Activated effector memory CD4-positive, alpha-beta T cell treated with anti-CD3 and anti-CD28 coated beads, Interleukin-2, amount 50 U/mL, for 16 hours (primary cell): ENCODE results near the gene RABL3.
A peak's percentile ranks its signal among the peaks of the same experiment; 100 is the strongest.
"Not testable (repeated sequence)": the region's sequence is repeated elsewhere in the genome, so short reads cannot be mapped to it uniquely, and the experiment has no call there.

Experiments
- DNase-seq: peaks from one replicate; pipeline ENCODE4 v3.0.0-alpha.2; 2020

Gene RABL3, protein sequence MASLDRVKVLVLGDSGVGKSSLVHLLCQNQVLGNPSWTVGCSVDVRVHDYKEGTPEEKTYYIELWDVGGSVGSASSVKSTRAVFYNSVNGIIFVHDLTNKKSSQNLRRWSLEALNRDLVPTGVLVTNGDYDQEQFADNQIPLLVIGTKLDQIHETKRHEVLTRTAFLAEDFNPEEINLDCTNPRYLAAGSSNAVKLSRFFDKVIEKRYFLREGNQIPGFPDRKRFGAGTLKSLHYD

DNA sequence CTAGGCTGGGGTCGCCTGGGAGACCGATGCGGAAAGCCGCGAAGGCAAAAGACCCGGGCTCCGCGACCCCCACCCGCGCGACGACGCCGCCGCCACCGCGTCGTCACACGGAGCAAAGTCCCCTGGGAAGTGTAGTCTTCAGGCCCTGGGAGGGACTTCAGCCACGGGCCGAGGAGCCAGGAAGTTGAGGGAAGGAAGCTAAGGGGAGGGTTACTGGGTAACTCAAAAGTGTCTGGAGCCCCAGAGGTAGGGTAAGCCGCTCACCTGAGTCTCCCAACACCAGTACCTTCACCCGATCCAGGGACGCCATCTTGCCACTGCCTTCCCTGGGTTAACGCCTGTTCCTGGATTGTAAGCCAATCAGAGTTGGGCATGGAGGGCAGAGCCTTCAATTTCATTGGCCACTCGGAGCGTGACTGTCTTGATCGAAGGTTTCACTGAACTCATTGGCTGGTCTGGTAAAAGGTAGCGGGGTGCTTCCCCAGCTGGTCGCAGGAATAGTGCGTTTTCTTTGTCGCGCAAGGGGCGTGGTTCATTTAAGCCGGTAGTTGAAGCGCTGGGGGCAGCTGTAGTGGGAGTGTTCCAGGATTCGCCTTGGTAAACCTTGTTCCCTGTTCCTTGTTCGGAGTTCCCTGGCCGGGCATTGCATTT is at the start of gene RABL3, which contains the start of gene GTF2E1:
TSS of gene RABL3 (minus strand) at position 319 of the 651 bp plus-strand sequence. CDS start at position 310, 9 bp downstream.
TSS of gene GTF2E1 (plus strand) at position 547 of the 651 bp plus-strand sequence. CDS start 7,809 bp downstream, outside the sequence.
- peak; percentile 99 for DNase-seq

DNA sequence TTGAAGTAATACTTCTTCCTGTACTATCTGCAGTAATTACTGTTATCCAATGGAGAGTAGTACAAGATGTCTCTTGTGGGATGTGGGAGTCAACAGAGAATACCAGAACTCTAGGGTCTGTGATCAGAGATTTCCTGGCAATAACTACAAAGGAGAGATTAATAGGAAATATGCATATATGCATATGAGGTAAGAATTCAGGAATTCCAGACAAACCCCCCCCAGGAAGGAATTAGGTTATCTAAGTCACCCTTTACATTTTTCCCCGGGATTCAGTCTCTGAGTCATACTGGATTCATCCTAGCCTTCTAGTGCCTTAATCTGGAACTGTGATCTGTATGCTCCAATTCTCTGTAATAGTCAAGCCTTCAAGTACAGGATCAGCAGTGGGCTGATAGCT is 49.6 kb upstream of the RABL3 start:
- no peak for DNase-seq

DNA sequence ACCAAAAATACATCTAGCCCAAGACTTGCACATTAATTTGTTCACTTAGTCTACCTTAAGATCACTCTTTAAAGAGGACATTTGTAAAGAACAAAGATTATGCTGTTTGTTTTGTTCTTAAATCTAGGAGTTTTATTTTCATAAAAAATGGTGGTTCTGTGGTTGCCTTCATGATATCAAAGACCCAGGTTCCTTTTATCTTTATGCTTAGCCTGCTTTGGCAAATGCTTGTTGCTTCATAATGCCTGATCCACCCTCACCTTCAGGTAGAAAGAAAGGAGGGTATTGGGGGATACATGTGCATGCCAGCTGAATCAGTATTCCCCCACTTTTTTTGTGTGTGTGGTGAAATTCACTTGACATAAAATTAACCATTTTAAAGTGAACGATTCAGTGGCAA is 48.7 kb upstream of the RABL3 start:
- DNase-seq, result no peak

DNA sequence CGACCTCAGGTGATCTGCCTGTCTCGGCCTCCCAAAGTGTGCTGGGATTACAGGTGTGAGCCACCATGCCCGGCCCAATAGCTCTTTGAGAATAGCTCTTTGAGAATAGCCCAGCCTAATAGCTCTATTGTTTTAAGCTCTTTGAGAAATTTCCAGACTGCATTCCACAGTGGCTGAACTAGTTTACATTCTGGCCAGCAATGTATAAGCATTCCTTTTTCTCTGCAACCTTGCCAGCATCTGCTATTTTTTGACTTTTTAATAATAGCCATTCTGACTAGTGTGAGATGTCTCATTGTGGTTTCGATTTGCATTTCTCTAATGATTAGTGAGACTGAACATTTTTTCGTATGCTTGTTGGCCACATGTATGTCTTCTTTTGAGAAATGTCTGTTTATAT is 43.5 kb upstream of the RABL3 start:
- not testable (repeated sequence) for DNase-seq

DNA sequence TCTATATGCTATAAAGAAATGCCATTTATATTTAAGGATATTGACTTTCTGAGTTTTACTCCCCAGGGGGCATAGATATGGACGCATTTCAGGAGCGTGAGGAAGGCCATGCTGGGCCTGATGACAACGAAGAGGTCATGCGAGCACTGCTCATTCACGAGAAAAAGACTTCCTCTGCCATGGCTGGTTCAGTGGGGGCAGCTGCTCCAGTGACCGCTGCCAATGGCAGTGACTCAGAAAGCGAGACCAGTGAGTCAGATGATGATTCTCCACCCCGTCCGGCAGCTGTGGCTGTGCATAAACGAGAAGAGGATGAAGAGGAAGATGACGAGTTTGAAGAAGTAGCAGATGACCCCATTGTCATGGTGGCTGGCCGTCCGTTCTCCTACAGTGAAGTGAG is 38.7 kb upstream of the RABL3 start:
- DNase-seq, result no peak

DNA sequence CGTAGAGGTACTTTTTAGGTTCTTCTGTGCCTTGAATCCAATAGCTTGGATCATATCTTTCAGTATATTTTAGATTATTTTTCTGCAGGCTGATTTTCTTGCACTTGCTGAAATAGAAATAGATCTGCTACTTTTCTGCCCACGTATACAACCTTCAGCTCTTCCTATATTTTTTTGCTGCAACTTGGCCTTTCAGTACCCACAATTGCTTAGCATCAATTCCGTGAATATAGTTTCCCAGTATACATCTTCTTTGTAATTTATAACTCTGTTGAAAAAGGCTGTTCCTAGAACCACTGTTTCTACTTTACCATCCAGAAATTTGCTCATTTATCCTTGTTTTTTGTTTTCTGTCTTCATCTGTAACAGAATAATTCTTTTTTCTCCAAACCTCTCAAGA is 36.5 kb upstream of the RABL3 start:
- no peak for DNase-seq

DNA sequence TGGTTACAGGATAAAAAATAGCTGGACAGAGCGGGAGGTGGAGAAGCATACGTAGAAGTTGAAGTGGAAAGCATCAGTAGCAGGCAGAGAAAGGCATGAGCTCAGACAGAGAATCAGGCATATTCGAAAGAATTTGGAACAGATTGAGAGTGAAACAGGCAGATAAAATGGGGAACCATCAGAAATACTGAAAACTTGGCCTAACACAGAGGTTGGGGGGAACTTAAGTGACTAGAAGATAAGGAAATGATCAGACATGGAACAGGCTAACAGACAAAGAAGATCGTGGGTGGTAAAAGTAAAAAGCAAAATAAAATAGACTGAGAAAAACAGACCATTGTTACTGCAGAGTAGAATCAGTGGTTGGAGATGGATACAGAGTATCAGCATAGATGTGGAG is 33.1 kb upstream of the RABL3 start:
- no peak for DNase-seq

DNA sequence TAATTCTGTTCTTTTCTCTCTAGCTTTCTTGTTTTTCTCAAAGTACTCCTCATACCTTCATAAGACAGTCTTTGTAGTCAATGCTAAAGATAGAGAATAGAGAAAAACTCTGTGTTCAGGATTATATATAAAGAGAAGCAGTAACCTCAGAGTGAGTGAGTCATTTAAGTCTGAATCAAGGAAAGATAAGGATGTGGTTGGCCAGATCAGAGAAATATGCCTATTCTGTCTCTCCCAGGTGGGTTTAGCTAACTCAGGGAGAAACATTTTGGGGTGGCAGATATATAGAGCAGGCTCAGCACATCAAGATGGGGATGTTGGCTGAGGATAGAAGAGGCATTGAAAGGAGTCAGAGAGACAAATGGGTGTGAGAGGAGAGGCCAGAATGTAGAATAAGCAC is 31.6 kb upstream of the RABL3 start:
- no peak for DNase-seq

DNA sequence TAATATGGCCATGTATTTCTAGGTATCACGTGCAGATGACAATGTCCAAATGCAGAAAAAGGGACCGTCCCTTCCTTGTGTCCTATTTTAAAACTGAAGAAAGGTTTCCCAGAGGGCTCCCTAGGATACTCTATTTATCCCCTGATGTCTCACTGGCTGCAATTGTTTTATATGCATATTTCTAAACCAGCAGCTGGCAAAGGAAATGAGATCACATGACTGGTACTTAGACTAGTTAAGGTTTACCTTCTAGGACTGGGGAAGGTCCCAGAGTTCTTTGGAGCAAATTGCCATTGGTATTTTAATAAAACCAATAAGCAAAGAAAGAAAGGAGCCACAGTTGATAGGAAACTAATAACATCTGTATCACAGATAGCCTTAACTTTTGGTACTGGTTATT is 29.8 kb upstream of the RABL3 start:
- no peak for DNase-seq

DNA sequence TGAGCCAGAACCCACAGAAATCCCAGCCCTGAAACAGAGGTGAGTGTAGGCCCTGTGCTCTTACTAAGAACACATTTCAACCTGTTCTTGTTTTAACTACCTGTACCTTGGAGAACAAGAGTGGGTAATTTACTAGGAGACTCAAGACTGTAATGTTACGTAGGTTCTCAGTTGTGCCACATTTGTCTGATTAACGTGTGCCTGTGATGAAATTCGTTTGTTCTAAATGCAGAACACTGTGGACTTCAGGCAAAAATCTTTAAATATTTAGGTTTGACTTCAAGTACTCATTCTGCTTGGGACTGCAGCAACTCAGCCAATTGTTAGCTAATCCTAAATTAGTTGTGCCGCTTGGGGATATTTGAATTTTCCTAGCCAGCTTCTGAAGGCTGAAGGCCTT is 28.6 kb upstream of the RABL3 start:
- no peak for DNase-seq

DNA sequence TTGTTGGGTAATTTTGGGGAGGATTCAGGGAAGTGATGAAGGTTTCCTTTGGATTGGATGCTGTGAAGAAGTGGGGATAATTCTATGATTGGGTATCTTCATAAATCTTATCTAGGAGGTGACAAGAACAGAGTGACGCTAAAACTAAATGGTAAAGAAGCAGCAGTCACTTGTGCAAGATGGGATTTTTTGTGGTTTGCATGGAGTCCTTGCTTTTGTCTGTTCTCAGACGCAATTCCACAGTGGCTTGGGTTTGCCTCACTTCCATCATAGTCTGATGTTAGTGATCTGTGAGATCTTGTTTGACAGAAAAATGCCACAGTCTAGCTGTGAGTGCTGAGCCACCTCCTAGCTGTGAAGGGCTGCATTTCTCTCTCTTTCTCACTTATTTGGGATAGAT is 27.1 kb upstream of the RABL3 start:
- DNase-seq, result no peak

DNA sequence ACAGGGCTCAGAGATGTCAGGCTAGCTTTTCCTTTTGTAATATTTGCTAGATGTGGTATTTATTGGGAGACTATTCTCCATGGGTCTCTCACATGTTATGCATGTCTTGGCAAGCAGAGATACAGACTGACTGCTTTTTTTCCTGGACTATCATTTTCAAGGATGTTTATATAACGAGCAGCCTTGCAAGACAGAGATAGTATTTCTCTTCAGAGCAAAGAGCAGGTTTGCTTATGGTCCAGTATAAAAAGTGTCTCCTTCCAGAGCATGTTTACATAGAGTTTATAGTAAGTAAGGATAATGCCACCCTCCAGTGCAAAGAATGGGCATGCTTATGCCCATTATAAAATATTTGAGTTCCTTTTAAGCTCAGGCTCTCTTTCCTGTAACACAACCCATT is 24.8 kb upstream of the RABL3 start:
- no peak for DNase-seq

DNA sequence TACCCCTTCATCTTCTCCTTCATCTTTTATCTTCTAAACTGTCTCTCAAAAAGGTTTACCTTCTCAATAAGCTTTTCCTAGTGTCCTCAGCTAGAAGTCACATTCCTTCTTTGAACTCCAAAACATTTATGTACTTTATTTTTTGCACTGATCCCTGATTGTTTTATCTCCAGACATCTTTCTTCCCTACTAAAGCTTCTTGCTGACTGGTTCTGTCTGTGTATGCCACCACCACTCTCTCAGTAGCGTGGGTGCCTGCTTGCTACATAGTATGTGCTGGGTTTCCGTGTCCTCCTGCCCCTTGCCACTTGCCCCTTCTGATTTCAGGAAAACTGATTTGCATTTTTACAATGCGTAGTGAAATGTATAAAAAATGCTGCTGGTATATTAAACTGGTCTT is 24.3 kb upstream of the RABL3 start:
- no peak for DNase-seq

DNA sequence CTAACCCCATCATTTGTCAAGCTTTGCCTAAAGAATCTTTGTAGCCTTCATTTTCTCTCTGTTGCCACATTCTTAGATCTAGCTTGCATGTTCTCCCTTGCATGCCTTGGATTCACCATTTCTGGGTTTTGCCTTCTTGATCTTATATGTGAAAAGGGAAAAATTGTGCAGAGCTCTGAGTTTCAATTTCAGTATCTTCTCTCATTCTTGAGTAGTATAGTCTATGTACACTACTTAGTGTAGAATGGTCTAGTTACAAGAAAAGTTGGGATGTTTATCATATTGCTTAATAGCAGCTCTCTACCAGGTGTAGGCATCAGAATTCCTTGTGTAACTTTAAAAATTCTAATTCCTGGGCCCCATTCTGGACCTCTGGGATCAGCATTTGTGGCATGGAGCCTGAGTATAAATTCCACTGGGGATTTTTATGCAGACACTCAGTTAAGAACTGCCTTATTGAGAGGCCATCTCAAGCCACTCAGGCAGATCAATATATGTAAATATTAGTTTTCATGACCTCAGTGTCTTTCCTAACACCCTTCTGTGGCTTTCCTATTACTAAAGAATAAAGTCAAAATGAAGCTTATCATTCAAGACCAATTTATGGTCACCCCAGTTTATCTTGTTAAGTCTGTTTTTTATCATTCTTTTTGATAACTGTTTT is 23.6 kb upstream of the RABL3 start:
- no peak for DNase-seq

DNA sequence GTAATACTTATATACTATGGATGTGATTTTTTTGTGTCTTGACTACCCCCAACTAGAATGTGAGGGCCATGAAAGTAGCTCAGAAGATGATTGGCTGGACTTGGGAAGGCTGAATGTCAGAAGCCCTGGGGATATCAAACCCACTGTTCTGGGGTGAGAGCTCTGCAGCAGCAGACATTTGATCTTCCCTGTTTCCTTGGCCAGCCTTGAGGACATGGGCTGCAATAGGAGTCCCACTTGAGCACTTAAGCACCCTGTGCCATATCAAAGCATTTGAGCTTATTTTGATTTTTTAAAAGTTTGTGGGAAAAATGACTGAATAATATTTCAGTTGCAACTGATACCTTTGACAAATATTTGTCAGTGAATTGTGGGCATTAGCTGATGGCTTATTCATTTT is 21.9 kb upstream of the RABL3 start:
- no peak for DNase-seq

DNA sequence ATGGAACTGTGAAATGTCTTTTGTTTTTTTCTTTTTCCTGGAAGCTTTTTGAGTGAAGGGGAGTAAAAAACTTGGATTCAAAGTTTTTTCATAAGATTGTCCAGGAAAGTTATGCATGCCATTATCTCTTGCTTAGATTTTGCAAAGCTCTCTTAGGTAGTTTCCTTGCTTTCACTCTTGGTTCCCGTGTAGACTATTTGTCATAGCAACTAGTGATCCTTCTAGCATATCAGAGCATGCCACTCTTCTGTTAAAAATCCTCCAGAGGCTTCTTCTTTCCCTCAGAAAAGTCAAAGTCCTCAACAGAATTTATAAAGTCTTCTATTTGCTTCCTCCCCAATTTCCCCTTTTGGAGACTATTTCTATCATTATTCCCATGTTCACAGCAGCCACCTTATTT is 21.3 kb upstream of the RABL3 start:
- no peak for DNase-seq

DNA sequence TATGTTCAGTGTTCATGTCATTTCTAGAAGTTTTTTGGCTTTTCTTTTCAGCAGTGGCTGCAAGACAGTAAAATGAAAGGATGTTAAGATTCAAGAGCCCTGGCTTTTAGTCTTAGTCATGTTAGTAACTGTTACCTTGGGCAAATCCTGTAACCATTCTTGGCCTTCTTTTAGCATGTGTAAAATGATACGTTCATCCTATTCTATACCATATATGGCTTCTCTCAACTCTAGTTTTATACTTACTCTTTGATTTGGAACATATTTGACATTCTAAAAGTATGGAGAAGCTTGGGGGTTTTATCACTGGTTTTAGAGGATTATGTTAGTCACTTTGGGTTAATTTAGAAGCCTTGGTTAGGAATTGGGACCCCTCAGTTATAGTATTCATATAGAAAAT is 20.3 kb upstream of the RABL3 start:
- DNase-seq, result no peak

DNA sequence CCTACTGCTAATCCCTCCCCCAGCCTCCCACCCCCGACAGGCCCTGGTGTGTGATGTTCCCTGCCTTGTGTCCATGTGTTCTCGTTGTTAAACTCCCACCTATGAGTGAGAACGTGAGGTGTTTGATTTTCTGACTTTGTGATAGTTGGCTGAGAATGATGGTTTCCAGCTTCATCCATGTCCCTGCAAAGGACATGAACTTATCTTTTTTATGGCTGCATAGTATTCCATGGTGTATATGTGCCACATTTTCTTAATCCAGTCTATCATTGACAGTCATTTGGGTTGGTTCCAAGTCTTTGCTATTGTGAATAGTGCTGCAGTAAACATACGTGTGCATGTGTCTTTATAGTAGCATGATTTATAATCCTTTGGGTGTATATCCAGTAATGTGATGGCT is 16.2 kb upstream of the RABL3 start:
- DNase-seq, result not testable (repeated sequence)

DNA sequence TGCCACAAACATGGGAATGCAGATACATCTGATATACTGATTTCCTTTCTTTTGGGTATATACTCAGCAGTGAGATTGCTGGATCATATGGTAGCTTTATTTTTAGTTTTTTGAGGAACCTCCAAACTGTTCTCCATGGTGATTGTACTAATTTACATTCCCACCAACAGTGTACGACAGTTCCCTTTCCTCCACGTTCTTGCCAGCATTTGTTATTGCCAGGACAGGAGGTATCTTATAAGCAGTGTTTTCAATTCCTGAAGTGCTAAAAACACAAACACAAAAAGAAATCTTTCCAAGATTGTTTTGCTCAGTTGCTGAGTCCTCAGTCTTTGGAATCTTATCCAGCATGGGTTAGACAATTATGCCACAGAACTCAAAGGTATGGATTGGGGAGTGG is 13.7 kb upstream of the RABL3 start:
- DNase-seq, result no peak

DNA sequence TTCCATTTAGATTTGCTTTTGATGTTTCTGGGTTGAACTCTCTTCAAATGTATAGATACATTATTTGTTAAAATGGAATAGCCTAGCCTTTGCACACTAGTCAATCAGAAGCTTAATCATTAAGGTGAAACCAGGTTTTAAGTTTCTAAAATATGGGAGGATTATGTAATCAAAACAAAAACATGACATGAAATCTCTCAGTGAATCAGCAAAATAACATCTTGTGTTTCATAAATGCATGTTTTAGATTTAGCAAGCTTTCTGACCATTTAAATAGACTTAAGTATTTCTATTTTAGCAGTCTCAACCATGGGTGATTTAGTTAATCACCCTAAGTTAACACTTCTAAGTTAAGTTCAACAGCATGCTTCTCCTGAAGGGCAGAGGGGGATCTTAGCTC is 11.5 kb upstream of the RABL3 start:
- DNase-seq, result no peak

DNA sequence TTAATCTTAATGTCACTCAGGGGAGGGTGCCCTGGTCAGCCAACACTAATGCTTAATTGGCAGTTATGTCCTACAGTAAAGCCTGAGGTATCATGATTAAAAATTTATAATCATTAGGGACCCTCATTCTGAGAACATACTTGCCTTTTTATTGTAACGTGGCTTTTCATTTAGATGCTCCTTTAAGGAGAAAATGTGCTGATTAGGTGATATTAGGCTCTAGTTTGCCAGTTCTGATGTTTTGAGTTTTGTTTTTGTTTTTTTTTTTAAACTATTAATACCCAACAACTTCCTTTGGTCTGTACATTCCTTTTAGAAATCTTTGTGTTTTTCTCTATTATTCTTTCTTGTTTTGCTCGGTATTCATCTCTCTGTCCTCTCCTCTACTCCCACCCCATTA is 10.5 kb upstream of the RABL3 start:
- no peak for DNase-seq

DNA sequence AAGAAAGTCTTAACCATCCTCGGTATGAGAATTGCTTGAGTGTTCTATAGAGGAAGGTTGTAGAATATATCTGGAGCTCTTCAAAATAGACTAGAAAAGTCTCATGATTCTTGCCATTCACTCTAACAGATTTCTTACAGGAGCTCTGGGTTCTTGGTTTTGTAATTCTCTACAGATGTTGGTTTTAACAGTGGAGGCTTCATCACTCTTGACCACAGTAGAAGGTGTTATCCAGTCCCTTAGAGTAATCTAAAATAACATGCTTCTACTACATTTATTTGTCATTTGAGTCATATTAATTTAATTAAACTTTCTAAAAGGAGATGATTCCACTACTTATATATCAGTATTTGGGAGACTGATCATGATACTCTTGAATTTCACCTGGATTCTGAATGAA is 9.9 kb upstream of the RABL3 start:
- no peak for DNase-seq

DNA sequence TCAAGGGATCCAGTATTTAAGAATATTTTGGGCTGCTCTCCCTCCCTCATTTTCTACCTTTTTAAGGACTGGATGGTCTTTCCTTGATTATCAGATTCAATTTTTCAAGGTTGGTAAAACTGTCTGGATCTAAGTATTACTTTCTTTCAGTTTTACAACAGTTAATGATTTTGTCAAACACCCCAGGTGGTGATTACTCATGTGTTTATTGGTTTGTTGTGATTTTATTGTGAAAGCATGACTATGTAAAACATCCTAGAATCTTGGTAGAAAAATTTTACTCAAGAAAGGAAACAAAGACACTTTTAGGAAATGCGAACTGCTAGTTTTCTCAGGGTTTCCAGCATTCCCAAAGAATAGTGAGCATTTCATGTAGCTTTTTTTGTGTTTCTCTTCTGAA is 7.5 kb upstream of the RABL3 start:
- DNase-seq, result no peak

DNA sequence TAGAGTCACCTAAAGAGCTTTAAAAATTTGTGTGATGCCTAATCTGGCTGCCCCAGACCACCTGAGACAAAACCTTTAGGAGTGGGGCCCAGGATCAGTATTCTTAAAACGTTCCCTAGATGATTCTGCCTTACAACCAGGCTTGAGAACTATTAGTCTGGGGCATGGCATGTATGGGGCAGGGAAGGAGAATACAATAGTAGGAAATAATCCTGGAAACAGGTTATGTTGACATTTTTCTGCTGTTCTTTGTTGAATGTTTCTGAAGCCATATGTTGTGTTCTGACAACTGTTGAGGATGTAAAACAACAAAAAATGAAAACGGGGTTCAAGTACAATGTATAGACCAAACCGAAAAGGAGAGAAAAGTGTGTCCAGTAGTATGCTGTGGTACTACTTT is 3.1 kb upstream of the RABL3 start:
- DNase-seq, result no peak
